Sigmoid colon (tissue), 4 donors: ENCODE measurements around the gene CNKSR2.

Source experiments
- CTCF ChIP-seq, 4 experiments: fragments of 450-650 bp in 3 of 4; fragments of 200-600 bp in 1 of 4; IDR thresholded peaks; one replicate each; pipeline ENCODE4 v1.5.1; 2016 to 2019; ENCODE audit warnings: antibody characterized with exemption in 4 of 4, mild to moderate bottlenecking in 3 of 4, moderate library complexity in 2 of 4
- POLR2A ChIP-seq, 2 donors: fragments of 450-650 bp; IDR thresholded peaks; one replicate each; pipeline ENCODE4 v1.6.1; 2016; ENCODE audit warnings: antibody characterized with exemption in 2 of 2, mild to moderate bottlenecking in 2 of 2, moderate library complexity in 2 of 2
- POLR2AphosphoS5 ChIP-seq, 4 donors: sonication (generic); formaldehyde crosslinking; IDR thresholded peaks; one replicate each; pipeline ENCODE4 v1.6.1; 2017; ENCODE audit warnings: antibody characterized with exemption in 4 of 4

DNA sequence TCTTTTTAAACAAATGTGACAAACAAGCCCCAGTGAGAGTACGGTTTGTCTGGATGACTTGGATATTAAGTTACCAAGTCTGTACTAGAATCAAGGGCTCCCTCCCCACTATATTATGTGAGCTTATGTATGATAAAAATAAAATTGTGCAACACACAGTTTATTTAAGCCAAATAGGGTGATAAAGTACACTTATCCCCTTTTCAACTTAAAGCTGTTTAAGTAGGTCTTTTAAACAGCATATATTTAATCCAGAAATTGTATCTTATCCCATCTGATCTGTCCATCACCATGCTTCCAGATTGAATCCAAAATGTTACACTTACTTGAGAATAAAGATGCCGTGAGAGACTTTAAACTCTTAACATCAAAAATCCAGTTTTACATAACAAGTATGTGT lies 285.9 kb downstream of the CNKSR2 start:
- TF ChIP-seq POLR2AphosphoS5 (IDR thresholded peaks at IDR 0.05), result no peak
- TF ChIP-seq CTCF (IDR thresholded peaks at IDR 0.05), result no peak
- TF ChIP-seq POLR2A (IDR thresholded peaks at IDR 0.05), result no peak
